Activated CD4-positive, alpha-beta T cell treated with anti-CD3 and anti-CD28 coated beads, Interleukin-2, amount 50 U/mL, for 24 hours (primary cell): ENCODE data around the gene IGF2.

Experiments
- DNase-seq, 2 donors: peaks; one replicate each; pipeline ENCODE4 v3.0.0-alpha.2; 2020; ENCODE audit warnings: low read depth in 1 of 2, low spot score in 1 of 2

The IGF2 gene

DNA sequence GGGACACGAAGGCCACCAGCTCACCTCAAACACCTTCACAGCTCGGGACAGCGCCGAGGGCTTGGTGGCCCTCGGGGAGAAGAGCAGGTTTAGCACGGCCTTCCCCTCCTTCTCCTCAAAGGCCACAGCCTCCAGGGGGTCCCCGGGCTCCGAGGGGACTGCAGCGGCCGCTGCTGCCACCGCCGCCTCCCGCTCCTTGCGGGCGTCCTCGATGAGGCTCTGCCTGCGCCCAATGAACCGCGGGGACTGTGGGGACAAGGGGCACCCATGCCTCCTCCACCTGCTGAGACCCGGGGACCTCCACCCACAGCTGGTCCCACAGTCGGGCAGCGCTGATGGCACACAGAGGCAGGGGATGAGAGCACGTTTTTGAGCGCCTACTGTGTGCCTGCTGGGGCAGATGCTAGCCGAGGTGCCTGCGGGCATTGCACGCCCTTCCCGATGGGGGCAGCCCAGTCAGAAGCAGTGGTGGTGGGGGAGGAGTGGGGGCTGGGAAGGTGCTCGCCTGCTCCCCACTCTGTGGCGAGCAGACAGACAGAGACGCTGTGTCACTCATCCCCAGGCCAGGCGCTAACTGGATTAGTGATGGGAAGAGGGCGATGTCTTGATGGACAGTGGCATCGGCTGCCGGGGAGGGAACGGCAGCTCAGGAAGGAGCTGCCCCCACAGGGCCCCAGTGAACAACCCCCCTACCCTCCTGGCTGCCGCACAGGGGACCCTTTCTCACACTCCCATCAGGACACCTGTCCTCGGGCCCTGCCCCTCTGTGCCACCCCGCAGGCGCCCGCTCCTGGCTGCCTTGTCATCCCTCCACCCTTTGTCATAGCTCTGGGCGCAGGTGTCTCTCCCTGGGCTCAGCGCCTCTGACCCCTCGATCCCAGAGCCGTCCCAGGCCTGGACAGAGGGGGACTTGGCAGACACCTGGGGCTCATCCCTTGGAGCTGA, 30.7 kb upstream of the IGF2 start:
- DNase-seq = no peak

- DNase-seq = no peak
Observed at GRCh38 chr11:2169005-2169378, 29.8 kb upstream of the IGF2 start.

- no peak for DNase-seq
Observed at GRCh38 chr11:2168286-2169004, 29.3 kb upstream of the IGF2 start.

GRCh38 chr11:2167141-2168045, 28.2 kb upstream of the IGF2 start:
- no peak for DNase-seq

- DNase-seq = peak in 1 of 2 donors; percentile 18
Observed at GRCh38 chr11:2166091-2166851, 27.1 kb upstream of the IGF2 start.

GRCh38 chr11:2165571-2165970, 26.4 kb upstream of the IGF2 start:
- no peak for DNase-seq

DNA sequence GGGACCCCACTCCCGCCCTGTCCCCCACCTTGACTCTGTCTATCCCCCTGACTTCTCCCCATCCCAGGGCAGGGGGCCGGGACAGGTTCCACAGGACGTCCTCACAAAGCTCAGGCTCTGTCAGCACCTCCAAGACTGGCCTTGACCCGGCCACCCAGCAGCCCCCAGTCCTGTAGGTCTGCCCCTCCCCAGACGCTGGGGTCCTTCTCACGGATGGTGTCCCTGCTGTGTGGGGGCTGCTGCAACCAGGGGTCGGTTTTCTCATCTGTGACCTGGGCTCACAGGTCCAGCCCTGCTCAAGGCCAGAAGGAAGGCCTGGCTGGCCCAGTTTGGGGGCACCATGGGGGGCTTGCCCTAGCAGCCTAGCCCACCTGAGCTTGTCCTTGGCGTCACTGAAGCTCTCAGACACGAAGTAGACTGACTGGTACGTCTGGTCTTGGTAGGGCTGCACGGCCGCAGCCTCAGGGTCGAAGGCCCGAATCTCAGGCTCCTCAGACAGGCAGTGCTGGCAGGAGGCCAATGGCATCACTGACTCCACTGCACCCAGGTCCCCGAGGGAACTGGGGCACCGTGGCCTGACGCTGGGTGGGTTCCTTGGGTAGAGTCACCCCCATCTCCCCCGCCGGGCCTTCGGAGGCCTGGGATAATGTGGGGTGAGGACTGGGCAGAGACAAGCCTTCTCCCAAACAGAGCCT, 25.8 kb upstream of the IGF2 start:
- DNase-seq = no peak

GRCh38 chr11:2164081-2164480, 24.9 kb upstream of the IGF2 start:
- DNase-seq = no peak

- DNase-seq = no peak
Observed at GRCh38 chr11:2163428-2163978, 24.3 kb upstream of the IGF2 start.

GRCh38 chr11:2160736-2161259, 21.6 kb upstream of the IGF2 start, which contains the start of gene INS:
Gene INS (minus strand): TSS chr11:2161209. CDS start chr11:2160971, 238 bp downstream.
- no peak for DNase-seq

GRCh38 chr11:2159536-2160413, 20.6 kb upstream of the IGF2 start:
- no peak for DNase-seq

DNA sequence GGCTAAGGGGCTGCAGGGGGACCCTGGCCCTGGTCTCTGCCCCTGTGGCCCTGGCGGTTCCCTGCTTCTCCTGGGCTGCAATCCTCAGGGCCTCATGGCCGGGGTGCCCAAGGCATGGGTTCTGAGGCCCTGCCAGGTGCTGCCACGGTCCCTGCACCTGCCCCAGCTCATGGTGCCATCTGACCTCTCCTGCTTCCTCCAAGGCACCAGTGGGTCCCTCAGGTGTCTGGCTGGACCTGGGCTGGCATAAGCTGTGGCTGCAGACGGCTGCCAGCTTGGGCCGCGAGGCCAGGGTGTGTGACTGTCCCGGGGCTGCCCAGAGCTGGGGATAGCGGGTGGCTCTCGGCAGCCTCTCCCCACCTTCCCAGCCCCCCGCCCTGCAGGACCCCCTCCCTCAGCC, 19.8 kb upstream of the IGF2 start:
- DNase-seq = no peak

- no peak for DNase-seq
Observed at GRCh38 chr11:2158296-2158737, 19.1 kb upstream of the IGF2 start.

GRCh38 chr11:2157294-2158040, 18.3 kb upstream of the IGF2 start:
- no peak for DNase-seq

DNA sequence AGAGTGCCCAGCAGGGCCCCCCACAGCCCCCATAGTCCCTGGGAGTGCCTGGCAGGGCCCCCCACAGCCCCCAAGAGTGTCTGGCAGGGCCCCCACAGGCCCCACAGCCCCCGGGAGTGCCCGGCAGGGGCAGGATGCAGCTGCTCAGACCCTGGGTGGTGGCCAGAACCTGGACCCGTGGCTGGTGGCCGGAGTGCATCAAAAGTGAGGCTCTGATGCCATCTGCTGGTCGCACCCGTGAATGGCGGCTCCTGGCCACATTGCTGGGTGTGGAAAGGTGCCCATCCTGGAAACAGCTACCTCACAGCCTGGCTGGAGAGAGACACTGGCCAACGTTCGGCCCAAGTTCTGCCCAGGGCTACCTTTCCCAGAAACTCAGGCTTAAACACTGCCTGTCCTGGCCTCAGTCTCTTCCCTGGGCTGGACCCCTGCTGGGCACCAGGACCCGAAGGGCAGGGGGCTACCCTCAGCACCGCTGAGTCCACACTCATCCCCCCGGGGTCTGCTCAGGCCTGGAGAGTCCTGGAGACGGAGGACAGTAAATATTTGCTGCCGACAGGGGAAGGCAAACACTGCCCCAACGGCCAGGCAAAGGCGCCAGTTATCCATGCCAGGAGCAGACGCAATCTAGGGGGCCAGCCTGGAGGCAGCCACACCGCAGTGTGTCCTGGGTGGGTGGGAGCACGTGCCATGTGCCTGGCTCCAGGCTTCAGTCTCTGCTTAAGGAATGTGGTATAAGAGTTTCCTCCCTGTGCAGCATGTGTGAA, 17.4 kb upstream of the IGF2 start:
- peak in 1 of 2 donors; percentile 39 for DNase-seq

- DNase-seq = no peak
Observed at GRCh38 chr11:2155511-2155910, 16.3 kb upstream of the IGF2 start.

DNA sequence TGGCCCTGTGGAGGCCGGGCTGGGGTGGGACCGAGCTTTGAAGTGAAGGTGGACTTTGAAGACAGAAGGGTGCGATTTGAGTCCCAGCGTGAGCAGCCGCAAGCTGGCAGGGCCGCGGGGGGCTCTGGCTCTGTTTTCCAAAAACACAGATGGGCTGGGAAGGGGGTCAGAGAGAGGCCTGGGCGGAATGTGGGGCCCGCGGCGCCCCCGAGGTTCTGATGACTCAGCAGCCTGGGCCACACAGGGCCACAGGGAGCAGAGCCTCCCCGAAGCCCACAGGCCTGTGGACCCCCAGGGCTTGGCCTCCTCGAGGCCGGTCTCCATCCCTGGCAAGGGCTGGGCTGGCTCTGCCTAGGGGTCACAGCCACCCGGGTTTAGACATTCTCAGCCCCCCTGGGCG, 15.7 kb upstream of the IGF2 start:
- no peak for DNase-seq
